HG02571 (cell line): ENCODE data around the gene NCAM1.
"Not testable (repeated sequence)": the region's sequence is repeated elsewhere in the genome, so short reads cannot be mapped to it uniquely, and the experiment has no call there.

ENCODE experiments used
- ATAC-seq: cut with Tn5 transposase; IDR thresholded peaks from one replicate; pipeline ENCODE4 v1.9.1; 2021; ENCODE audit warnings: mild to moderate bottlenecking, moderate library complexity; ENCODE audit not compliant: unreplicated experiment

Gene NCAM1

DNA sequence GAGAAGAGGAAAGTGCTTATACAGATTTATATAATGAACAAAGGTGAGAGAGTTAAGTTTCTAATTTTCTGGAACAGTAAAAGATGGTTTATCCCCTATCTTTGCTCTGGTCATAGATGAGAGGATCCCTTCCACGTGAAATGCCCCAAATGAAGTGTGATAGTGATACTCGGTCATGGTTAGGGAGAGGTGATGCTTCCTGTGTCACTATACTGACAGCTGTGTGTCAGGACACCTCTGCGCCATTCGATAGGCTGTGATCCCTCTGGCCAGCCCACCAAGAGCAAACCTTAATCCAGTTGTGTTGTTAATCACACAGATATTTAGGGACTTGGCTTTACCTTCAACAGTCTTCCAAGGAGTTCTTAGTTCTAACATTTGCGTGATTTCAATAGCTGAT is 57.7 kb downstream of the NCAM1 start:
- ATAC-seq, result no peak

DNA sequence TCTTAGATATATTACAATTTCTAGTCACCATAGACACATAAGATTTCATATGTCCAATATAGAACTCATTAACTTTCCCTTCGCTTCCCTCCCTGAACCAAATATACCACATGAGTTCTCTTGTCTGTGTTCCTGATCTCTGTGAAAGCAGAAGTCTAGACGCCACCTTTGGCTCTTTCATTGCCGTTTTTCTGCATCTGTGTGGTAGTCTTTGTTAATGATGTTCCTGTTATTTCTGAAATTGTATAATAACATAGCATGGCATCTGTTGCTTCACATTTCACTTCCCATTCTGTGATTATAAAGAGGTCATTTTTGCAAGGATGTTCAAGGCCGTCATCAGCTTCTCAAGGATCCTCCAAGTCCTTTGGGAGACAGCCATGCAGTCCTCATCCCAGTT is 58.5 kb downstream of the NCAM1 start:
- ATAC-seq, result no peak

DNA sequence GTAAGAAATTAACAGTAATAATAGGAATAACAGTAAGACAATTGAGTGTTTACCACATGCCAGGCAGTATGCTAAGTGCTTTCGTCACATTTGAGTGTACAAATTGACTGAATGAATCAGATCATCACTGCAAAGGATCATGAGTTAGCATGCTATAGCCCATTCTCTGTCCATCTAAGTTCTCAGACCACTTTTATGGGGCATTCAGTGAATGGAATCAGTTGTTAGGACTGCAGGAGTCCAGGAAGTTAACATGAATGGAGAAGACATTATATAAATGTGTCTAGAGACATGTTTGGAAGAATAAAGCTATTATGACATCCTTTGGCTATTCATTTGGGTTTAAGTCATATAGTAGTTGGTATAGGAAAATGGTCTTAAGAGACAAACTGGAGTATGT is 59.9 kb downstream of the NCAM1 start:
- no peak for ATAC-seq

DNA sequence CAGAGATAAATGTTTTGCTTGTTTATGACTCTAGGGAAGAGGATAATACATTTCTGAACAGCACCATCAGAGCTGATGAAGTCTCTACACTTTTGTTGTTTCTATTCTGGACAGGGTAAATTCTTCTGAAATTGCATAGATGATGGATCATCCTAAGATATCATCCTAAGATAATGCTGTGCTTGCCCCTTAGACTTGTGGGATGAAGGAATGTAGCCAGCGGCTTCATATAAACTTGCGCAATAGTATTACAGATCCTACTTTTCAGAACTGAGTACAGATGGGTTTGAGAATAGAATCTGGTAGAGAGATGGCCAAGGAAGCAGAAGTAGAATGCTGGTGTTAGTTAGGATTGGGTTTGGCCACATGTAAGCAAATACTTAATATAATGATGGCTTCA is 61.0 kb downstream of the NCAM1 start:
- no peak for ATAC-seq

DNA sequence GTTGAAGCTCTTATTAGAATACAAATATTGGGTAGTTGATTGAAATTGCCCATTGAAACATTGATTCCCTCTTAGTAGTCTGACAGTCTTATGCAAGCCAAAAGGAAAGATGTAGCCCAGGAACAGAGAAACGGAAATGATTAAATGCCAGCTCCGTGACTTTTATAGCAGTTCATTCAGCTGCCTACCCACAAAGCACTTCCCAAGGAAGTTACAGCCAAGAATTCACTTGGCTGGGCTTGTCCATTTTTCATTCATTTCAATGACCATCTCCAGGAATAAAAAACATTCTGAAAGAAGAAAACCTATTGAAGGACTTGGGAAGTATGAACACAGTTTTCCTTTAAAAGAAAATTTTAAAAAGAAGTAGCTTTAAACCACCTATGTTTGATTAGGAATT is 62.0 kb downstream of the NCAM1 start:
- ATAC-seq, result no peak

DNA sequence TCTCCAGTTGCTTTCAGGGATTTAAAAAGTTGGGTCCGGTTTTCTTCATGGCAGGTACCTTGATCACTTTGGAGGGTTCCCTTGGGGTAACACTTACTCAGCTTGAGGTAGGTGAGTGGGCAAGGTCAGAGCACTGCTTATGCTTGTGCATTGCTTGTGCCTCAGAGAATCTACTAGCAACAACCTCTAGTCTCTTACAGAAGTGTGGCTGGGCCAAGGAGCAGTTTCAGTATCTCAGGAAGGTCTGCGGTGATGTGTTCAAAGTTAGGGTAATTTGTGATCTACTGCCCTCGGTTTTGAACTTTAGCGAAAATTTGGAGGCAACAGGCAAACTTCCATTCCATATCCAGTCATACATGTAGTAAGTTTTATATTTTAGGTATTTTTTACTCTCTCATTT is 62.8 kb downstream of the NCAM1 start:
- no peak for ATAC-seq

DNA sequence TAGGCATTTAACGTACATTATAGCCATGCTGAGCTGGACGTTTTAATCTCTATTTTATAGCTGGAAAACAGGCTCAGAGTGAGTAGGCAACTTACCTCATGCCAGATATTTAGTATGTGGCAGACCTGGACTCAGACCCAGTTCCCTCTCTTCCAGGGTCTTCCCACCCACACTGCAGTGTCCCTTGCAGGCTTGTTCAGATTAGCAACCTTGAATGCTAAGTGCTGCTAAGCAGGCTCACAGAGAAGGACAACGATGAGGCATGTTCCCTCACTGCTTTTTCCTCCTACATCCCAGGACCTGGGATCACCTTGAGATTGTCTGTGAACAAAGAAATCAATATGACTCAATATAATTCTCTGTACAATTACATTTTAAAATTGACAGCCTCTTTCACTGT is 65.6 kb downstream of the NCAM1 start:
- no peak for ATAC-seq

DNA sequence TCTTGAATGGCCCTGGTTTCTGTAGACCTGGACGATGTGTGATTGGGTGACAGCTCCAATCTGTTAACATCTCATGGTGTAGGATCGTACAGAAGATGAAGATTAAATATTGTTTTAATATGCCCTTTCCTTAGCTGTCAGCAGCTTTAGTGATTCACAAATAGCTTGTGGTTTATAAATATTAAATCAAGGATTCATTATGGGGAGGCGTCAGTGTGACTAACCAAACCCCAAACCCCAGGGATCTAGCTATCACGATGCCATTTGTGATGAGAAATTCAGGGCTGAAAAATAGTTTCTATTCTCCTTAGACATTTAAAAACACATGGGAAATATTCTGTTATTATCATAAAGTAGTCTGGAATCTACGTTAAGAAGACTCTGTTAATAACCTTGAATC is 73.4 kb downstream of the NCAM1 start:
- no peak for ATAC-seq

DNA sequence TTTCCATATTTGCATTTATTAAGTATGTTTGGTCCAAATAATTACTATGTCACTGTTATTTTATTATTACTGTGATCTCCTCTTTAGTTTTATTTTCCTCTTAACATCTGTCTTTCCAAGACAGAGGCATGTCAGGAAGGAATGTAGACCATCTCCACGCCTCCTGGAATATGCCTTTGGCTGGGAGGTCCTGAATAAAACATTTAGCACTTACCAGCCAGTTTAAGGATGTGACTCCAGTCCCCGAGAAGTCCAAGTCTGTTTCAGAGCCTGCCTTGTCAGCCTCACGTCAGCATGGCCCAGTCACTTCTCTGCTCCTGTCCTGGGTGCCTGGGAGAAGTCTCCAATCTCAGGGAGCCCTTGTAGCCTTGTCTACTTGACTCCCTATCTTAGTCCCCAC is 74.5 kb downstream of the NCAM1 start:
- no peak for ATAC-seq

DNA sequence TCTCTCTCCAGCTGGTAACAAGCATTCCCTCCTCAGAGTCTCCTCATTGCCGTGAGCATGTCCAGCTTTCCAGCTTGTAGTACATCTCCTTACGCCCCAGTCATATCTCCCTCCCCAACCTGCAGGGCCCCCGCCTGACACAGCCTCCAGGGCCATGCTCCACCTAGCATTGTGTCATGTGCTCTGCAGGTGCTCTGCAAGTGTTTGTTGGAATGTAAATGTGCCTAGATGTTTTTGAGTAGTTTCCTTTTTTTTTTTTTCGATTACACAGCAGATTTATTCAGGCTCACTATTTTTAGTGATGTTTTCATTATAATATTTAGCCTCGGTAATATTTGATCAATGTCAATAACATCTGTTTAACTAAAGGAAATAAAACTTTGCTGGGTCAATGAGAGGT is 82.5 kb downstream of the NCAM1 start:
- ATAC-seq, result no peak

DNA sequence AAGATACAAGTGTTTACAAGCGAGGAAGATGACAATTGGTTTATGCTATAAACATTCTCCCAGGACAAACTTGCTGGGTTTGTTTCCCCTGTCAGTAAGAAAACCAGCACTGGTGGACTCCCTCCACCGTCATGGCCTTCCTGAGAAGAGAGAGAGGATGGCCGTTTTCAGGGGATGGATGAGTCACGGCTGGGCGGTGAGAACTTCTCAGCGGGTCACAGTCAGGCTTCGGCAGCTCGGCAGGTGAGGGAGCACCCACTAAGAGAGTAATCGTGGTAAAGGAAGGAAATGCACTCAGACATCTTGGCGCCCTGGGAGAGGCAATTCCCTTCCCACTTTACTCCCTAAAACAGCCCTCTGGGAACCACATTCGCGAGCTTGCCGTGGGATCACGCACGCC is 83.9 kb downstream of the NCAM1 start:
- no peak for ATAC-seq

DNA sequence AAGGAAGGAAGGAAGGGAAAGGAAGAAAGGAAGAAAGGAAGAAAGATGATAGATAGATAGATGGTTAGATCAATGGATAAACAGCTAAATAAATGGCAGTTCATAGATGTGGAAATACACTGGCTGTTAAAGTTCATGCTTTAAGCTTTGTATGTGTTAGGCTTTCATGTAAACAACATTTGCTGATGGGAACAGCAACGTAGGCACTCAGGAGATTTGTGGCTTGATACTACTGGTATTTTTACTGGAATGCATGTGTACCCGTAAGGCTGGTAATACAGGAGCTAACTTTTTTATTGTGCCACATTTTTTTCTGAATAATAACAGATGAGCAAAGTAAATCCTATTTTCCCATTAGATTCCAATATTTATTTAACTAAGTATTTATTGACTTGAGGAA is 85.6 kb downstream of the NCAM1 start:
- no peak for ATAC-seq

DNA sequence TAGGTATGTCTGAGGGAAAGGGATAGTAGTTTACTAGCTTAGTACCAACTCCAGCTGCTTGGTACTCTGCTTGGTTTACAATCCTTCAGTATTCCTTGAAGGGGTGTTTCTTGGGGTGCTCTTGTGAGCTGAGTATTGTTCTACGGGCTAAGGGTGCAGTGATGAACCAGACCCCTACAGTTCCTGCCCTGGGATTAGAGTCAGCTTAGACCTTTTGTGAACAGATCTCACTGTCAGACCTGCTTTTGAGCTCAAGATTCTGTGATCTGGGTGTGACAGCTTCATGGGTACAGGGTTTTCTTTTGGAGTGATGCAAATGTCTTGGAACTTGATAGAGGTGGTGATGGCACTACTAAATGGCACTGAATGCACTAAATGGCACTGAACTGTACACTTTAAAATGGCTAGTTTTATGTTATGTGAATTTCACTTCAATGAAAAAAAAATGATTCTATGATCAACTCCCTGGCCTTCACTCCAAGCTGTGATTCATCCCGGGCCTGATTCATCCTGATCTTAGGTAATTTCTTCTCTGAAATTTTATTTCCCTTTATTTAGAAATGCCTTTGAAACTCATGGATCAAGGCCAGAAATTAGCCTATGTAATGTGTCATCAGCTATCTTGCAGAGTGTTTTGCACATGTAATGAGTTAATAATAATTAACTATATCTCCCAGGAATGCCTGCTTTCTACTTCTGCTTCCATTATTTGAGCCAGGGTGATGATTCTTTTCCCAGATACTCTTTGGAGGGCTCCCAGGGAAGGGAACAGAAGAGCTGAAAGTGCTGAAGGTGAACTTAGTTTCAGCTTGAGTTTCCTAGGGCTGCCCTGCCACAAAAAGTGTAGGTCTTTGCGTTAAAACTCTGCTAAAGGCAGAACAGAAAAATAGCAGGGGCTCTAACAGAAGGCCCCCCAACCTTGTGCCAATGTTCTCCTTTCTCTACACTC is 87.9 kb downstream of the NCAM1 start:
- no peak for ATAC-seq

DNA sequence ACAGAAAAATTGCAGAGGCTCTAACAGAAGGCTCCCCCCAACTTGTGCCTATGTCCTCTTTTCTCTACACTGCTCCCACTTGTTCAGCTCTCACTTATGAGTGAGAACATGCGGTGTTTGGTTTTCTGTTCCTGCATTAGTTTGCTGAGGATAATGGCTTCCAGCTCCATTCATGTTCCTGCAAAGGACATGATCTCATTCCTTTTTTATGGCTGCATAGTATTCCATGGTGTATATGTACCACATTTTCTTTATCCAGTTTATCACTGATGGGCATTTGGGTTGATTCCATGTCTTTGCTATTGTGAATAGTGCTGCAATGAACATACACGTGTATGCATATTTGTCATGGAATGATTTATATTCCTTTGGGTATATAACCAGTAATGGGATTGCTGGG is 91.8 kb downstream of the NCAM1 start:
- not testable (repeated sequence) for ATAC-seq

DNA sequence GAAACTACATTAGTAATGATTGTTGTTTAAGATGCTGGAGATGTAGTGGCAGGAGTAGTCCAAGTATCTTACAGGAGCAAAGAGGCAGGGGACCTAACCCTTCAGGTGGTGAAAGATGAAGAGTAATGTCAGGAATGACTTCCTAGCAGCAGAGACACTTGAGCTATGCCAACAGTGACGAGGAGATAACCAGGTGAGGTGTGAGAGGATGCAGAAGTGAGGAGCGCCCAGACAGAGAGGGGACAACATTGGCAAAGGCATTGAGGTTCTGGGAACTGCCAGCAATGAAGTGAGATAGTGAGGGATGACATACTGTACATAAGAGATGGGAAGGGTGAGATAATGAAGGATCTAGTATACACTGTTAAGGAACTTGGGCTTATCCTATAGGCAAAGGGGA is 95.8 kb downstream of the NCAM1 start:
- no peak for ATAC-seq

DNA sequence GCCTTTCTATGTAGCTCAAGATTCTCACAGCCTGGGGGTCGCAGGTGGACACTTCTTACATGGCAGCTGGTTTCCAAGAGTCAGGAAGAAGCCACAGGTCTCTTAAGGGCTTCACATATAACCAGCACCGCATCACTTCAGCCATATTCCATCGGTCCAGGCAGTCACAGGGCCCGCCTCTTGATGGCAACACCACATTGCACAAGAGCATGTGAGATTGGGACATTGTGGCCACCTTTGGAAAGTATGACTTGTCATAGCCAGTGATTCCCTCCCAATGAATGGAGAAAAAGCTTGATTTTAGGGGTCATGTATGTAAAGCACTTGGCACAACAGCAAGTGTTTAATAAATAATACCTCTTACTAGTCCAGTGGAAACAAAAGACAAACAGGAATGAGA is 98.3 kb downstream of the NCAM1 start:
- ATAC-seq, result no peak

DNA sequence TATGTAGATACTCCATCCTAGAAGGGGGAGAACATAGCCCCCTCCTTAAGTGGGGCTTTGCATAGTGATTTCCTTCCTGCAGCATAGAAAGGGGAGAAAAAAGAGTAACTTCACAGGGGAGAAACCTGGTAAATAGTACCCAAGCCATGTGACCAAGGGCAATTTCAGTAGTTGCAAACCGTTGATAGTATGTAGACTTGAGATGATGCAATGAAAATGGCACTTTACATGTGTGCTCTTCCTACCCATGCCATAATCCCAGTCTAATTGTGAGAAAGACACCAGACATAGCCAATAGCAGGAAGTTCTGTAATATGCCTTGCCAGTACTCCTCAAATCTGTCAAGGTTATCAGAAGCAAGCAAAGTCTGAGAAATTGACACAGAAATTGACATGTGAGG is 104.1 kb downstream of the NCAM1 start:
- ATAC-seq, result no peak

DNA sequence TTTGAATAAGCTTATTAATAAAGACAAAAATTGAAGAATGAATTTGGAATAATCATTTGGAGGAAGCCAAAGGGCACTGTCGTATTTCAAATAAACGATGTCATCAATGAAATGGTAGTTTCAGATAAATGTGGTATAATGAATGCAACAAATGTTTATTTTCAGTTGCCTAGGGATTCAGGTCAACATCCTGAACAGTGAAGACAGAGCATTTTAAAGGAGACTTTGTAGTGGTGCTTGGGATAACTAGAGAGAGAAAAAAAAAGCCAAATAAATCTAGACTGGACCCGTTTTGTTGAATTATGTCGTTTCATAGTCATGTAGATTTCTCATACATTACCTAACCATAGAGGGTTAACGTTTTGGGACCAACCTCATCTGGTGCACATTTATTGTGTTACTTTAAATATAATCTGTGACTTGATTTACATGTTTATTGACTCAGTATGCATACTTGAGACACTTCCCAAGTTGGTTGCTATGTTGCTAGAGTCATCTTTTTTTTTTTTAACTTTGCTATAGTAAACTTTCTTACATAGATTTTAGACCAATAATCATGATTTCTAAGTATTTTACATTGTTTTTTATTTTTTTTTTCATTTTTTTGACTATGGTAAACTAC is 111.1 kb downstream of the NCAM1 start:
- no peak for ATAC-seq

DNA sequence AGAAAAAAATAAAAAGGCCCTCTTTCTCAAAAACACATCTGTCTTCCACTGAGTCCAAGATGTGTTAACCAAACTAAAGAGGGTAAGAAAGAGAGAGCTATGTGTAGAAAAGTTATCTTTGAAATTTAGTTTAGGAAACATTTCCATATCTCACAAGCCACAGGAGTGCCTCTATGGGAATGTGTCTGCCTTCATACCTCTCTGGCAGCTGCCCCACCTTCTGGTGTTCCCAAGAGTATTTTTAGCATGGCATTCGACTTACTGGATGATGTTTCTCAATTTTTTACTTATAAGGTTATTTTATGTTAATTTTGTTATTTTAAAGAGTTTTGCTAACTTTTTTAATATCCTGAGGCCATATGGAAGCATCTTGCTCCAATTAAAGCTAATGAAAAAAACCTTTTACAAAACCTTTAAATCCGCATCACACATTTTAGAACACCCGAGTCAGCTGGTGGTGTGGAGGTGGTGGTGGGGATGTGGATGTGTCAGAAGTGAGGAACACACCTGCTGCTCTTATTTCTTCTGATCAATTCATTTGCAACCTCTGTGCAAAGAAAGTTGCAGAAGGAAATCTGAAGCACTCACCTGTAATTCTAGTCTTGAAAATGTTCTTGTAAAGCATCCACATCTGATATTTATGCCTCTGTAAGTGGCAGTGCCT is 112.2 kb downstream of the NCAM1 start:
- no peak for ATAC-seq

DNA sequence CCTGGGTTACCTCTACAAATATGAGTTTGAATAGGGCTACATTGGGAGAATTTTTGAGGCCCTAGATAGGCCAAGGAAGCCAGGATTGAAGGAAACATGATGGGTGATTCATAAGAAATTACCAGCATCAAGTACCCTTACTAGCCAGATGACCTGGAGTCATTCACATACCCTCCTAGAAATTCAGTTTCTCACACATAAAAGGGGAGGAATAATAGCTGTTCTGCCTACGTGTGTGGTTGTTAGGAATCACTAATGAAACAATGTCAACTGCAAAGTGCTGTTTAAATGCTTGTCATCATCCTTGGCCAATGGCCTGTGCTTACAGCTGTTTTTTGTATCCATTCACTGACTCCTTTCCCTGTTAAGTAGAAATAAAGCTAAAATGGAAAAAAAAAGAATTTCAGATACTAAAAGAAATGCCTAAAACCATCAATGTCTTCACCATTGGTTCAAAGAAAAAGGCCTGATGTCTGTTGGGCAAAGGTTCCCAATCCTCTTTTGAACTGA is 114.4 kb downstream of the NCAM1 start:
- ATAC-seq, result no peak

DNA sequence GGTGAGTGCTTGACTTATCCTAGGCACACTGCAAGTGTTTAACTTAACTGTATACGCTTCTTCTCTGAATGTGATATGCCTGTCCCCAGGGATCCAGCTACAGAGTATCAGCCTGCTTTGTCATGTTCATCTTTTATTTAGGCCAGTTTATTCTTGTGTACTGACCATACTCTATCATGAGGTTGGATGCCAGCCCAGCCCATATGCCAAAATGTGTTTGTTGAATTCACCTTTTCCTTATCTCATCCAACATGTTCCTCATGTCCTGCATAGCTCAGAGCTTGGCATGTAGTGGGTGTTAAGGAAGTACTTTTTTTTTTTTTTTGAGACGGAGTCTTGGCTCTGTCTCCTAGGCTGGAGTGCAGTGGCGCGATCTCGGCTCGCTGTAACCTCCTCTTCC is 116.2 kb downstream of the NCAM1 start:
- no peak for ATAC-seq
